H1 (cell line): Measurements from ENCODE around the gene KCTD11. TPM values are rescaled to one million over a fixed set of nuclear protein-coding genes. Genes with fewer than 3 reads are reported as not detected.

Experiments used
- CTCF ChIA-PET: fragments of 300-600 bp; sonication (Branson Sonifier 250); formaldehyde crosslinking; loops from one replicate; lab custom pipeline; 2021; ENCODE audit not compliant: partially characterized antibody; lab: Charles Lee
- POLR2A ChIA-PET: fragments of 300-600 bp; sonication (Branson Sonifier 250); formaldehyde crosslinking; loops from one replicate; lab custom pipeline; 2021; ENCODE audit warnings: inconsistent platforms; ENCODE audit not compliant: partially characterized antibody; lab: Charles Lee
- DNase-seq, 2 experiments: peaks; one replicate each; pipeline versions ENCODE4 v3.0.0 to v3.0.0-alpha.2; 2010 to 2022; ENCODE audit warnings: low spot score in 2 of 2, low read depth in 1 of 2, mixed read lengths in 1 of 2
- FAIRE-seq: peaks from 2 replicates; lab custom pipeline; 2011; peaks lifted over from hg19 to GRCh38; lab: Jason Lieb, UNC
- H2AFZ ChIP-seq: 2 replicates; pipeline ENCODE4 v1.8.1; 2012; ENCODE audit warnings: low read length, inconsistent platforms
- H2AK5ac ChIP-seq: 2 replicates; pipeline ENCODE4 v1.6.1; 2013; ENCODE audit warnings: low read depth, low read length
- H2BK120ac ChIP-seq: replicated peaks from 2 replicates; pipeline ENCODE3; 2013; ENCODE audit warnings: low read depth, low read length, inconsistent platforms
- H2BK12ac ChIP-seq: 2 replicates; pipeline ENCODE4 v1.6.1; 2013; ENCODE audit warnings: low read depth, low read length
- H2BK15ac ChIP-seq: 2 replicates; pipeline ENCODE4 v1.6.1; 2013; ENCODE audit warnings: low read length
- H2BK20ac ChIP-seq: 2 replicates; pipeline ENCODE4 v1.6.1; 2013; ENCODE audit warnings: low read length
- H2BK5ac ChIP-seq: 2 replicates; pipeline ENCODE4 v1.6.1; 2013; ENCODE audit warnings: low read depth, low read length
- H3K14ac ChIP-seq: 2 replicates; pipeline ENCODE4 v1.6.1; 2013; ENCODE audit warnings: inconsistent platforms; ENCODE audit not compliant: insufficient read length
- H3K18ac ChIP-seq: 2 replicates; pipeline ENCODE4 v1.6.1; 2013; ENCODE audit warnings: low read length; ENCODE audit errors: extremely low read depth
- H3K23ac ChIP-seq: 2 replicates; pipeline ENCODE4 v1.6.1; 2013; ENCODE audit warnings: inconsistent platforms; ENCODE audit not compliant: insufficient read length
- H3K23me2 ChIP-seq: 2 replicates; pipeline ENCODE4 v1.6.1; 2013; ENCODE audit warnings: low read depth, low read length
- H3K27ac ChIP-seq: 2 replicates; pipeline ENCODE4 v1.6.1; 2011; ENCODE audit warnings: low read depth, low read length, inconsistent platforms
- H3K27me3 ChIP-seq, 4 experiments: replicated peaks in 1 of 4; 1 replicate in 1 of 4; 2 replicates in 3 of 4; pipeline versions ENCODE4 v1.6.1 to v1.8.1; 2011 to 2013; ENCODE audit warnings: low read length in 3 of 4, mild to moderate bottlenecking in 3 of 4, inconsistent platforms in 2 of 4, mixed read lengths in 2 of 4, moderate library complexity in 1 of 4; ENCODE audit not compliant: control insufficient read depth in 3 of 4, insufficient read depth in 3 of 4; ENCODE audit errors: extremely low read depth in 1 of 4
- H3K36me3 ChIP-seq, 4 experiments: 2 replicates each; pipeline versions ENCODE4 v1.6.1 to v1.8.1; 2011 to 2013; ENCODE audit warnings: mild to moderate bottlenecking in 4 of 4, low read length in 3 of 4, moderate library complexity in 2 of 4, control low read depth in 1 of 4, inconsistent platforms in 1 of 4; ENCODE audit not compliant: insufficient read depth in 4 of 4, control insufficient read depth in 2 of 4
- H3K4ac ChIP-seq: replicated peaks from 2 replicates; pipeline ENCODE3; 2013; ENCODE audit warnings: low read length, low read depth, mixed read lengths, inconsistent platforms; ENCODE audit not compliant: insufficient read length
- H3K4me1 ChIP-seq, 4 experiments: replicated peaks in 1 of 4; 1 replicate in 1 of 4; 2 replicates in 3 of 4; pipeline versions ENCODE4 v1.6.1 to v1.8.1; 2011 to 2013; ENCODE audit warnings: low read length in 3 of 4, inconsistent platforms in 2 of 4, mixed read lengths in 1 of 4; ENCODE audit not compliant: insufficient read depth in 4 of 4, control insufficient read depth in 3 of 4
- H3K4me2 ChIP-seq, 2 experiments: 2 replicates each; pipeline versions ENCODE4 v1.6.1 to v1.8.1; 2011 to 2013; ENCODE audit warnings: low read depth in 2 of 2, low read length in 2 of 2, control low read depth in 1 of 2, inconsistent platforms in 1 of 2, mild to moderate bottlenecking in 1 of 2; ENCODE audit not compliant: insufficient read depth in 1 of 2
- H3K4me3 ChIP-seq, 4 experiments: fragments of 200-600, 300-600 bp in 1 of 4; sonication (generic), shearing (Covaris generic), sonication (Bioruptor Twin) in 1 of 4; 2 replicates each; pipeline versions ENCODE4 v1.5.1 to v1.8.1; 2011 to 2016; ENCODE audit warnings: low read length in 4 of 4, low read depth in 3 of 4, control low read depth in 2 of 4, inconsistent platforms in 2 of 4, mild to moderate bottlenecking in 2 of 4, mixed read lengths in 1 of 4, moderate library complexity in 1 of 4; ENCODE audit not compliant: insufficient read depth in 2 of 4; ENCODE audit errors: extremely low read depth in 1 of 4
- H3K56ac ChIP-seq: replicated peaks from 2 replicates; pipeline ENCODE3; 2013; ENCODE audit warnings: low read depth, mild to moderate bottlenecking, mixed read lengths, low read length, inconsistent platforms; ENCODE audit not compliant: insufficient read length
- H3K79me1 ChIP-seq: 2 replicates; pipeline ENCODE4 v1.6.1; 2013; ENCODE audit warnings: low read depth, low read length, control low read depth
- H3K79me2 ChIP-seq, 2 experiments: 2 replicates each; pipeline versions ENCODE4 v1.6.1 to v1.8.1; 2012 to 2013; ENCODE audit warnings: low read length in 2 of 2, mild to moderate bottlenecking in 2 of 2, inconsistent platforms in 1 of 2; ENCODE audit not compliant: insufficient read depth in 2 of 2, control insufficient read depth in 1 of 2
- H3K9ac ChIP-seq, 4 experiments: replicated peaks in 1 of 4; 1 replicate in 1 of 4; 2 replicates in 3 of 4; pipeline versions ENCODE4 v1.6.1 to v1.8.1; 2011 to 2013; ENCODE audit warnings: low read depth in 3 of 4, low read length in 3 of 4, control low read depth in 2 of 4, mild to moderate bottlenecking in 2 of 4, moderate library complexity in 2 of 4, inconsistent platforms in 1 of 4; ENCODE audit errors: extremely low read depth in 1 of 4
- H3K9me3 ChIP-seq, 2 experiments: 2 replicates each; pipeline versions ENCODE4 v1.6.1 to v1.8.1; 2012 to 2013; ENCODE audit warnings: mild to moderate bottlenecking in 2 of 2, moderate library complexity in 2 of 2, control low read depth in 1 of 2, inconsistent platforms in 1 of 2, low read depth in 1 of 2, low read length in 1 of 2, mixed read lengths in 1 of 2; ENCODE audit not compliant: insufficient read depth in 2 of 2
- H4K20me1 ChIP-seq, 2 experiments: replicated peaks in 1 of 2; 2 replicates each; pipeline versions ENCODE3 to v1.8.1; 2011 to 2013; ENCODE audit warnings: inconsistent platforms in 2 of 2, low read length in 2 of 2, mild to moderate bottlenecking in 1 of 2; ENCODE audit not compliant: insufficient read depth in 2 of 2, control insufficient read depth in 1 of 2
- H4K5ac ChIP-seq: 2 replicates; pipeline ENCODE4 v1.6.1; 2013; ENCODE audit warnings: low read length, low read depth, mixed read lengths, inconsistent platforms; ENCODE audit not compliant: insufficient read length
- H4K8ac ChIP-seq: 2 replicates; pipeline ENCODE4 v1.8.0; 2013; ENCODE audit warnings: mild to moderate bottlenecking, moderate library complexity, low read length, inconsistent platforms; ENCODE audit not compliant: insufficient read depth; ENCODE audit errors: extremely low read depth
- H4K91ac ChIP-seq: replicated peaks from 2 replicates; pipeline ENCODE3; 2013; ENCODE audit warnings: low read length, mixed read lengths, inconsistent platforms; ENCODE audit not compliant: insufficient read length
- BRCA1 ChIP-seq: IDR thresholded peaks from 2 replicates; pipeline ENCODE4 v1.6.1; 2012; ENCODE audit warnings: low read depth, low read length, improper control_type of control experiment
- RBBP5 ChIP-seq: IDR thresholded peaks from 2 replicates; pipeline ENCODE4 v1.7.1; 2012; ENCODE audit warnings: low read depth, mild to moderate bottlenecking, inconsistent platforms, low read length, moderate library complexity, borderline replicate concordance
- SAP30 ChIP-seq: fragments of 300-600 bp; sonication (generic); IDR thresholded peaks from 2 replicates; pipeline ENCODE4 v1.7.1; 2012; ENCODE audit warnings: low read length, moderate library complexity, mild to moderate bottlenecking, inconsistent platforms; ENCODE audit not compliant: insufficient read depth, insufficient replicate concordance
- SIX5 ChIP-seq: IDR thresholded peaks from 2 replicates; pipeline ENCODE4 v1.6.1; 2011; ENCODE audit warnings: mild to moderate bottlenecking, low read depth, low read length
- SP4 ChIP-seq: IDR thresholded peaks from 2 replicates; pipeline ENCODE4 v1.6.1; 2012; ENCODE audit warnings: low read length, inconsistent platforms
- TAF1 ChIP-seq: IDR thresholded peaks from 2 replicates; pipeline ENCODE4 v1.6.1; 2011; ENCODE audit warnings: mild to moderate bottlenecking, low read depth, low read length
- WGBS, 2 experiments: shearing (Covaris generic) in 1 of 2; methylation state at CpG; one replicate each; pipeline versions ENCODE4 v1.1.6 to v1.1.7; 2013 to 2015; ENCODE audit warnings: low lambda C conversion rate in 2 of 2, mixed read lengths in 2 of 2, inconsistent platforms in 1 of 2, low coverage in 1 of 2, missing lambda C conversion rate in 1 of 2; ENCODE audit not compliant: insufficient replicate concordance in 2 of 2, insufficient coverage in 1 of 2, insufficient read length in 1 of 2; ENCODE audit errors: extremely low coverage in 1 of 2, missing lambda C conversion rate in 1 of 2; 5-methylcytosine and 5-hydroxymethylcytosine counted together
- polyA plus RNA-seq, 7 experiments: library from polyadenylated mRNA; depleted of rRNA in 3 of 7; stranded (reverse) in 5 of 7; unstranded in 2 of 7; fragments of >200 nt in 5 of 7; fragments of 200-250 nt in 2 of 7; gene quantifications; 1 replicate in 5 of 7; 2 replicates in 1 of 7; 4 replicates in 1 of 7; pipeline versions ENCODE4 v1.2.1 to v1.2.3, GENCODE V29; 2011 to 2013; ENCODE audit warnings: missing spikeins in 2 of 7, mixed read lengths in 2 of 7
- total RNA-seq: library from RNA; stranded (reverse); fragmentation: NEBNext Ultra II Directional; extraction: Animal tissue kit (Norgen Biotek cat#: 25700); gene quantifications from 2 replicates; pipeline ENCODE4 v1.2.1, GENCODE V29; 2021
- TF ChIP-seq, protein P1 (sequence below): IDR thresholded peaks from 2 replicates; pipeline ENCODE4 v1.6.1; 2012; ENCODE audit warnings: inconsistent platforms
- TF ChIP-seq, protein P2 (sequence below): IDR thresholded peaks from 2 replicates; pipeline ENCODE4 v1.6.1; 2011; ENCODE audit warnings: low read length, improper control_type of control experiment

KCTD11 gene
- total and polyA plus RNA-seq, 2 of the 8 experiments (the other 6 are each of a cell fraction or from before 2014, with no cell fraction given): 8.6 to 9.2 TPM

DNA sequence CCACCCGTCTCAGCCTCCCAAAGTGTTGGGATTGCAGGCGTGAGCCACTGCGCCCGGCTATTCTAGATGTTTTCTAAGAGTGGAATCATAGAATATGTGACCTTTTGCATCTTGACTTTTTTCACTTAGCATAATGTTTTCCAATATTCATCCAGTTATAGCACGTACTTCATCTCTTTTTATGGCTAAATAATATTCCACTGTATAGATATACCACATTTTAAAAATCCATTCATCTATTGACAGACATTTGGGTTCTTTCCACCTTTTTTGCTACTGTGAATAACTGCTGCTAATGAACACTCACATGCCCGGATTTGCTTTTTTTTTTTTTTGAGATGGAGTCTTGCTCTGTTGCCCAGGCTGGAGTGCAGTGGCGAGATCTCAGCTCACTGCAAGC lies 47.8 kb upstream of the KCTD11 start:
- Histone ChIP-seq H3K9ac (no peak overlapping the region), H2BK120ac (no peak overlapping the region), H2AK5ac (no peak overlapping the region), H2BK15ac (no peak overlapping the region), H3K4me1 (peaks cover 0 to 6% (median 2%) of the 10 kb centered on the region in 4 experiments; a peak in 5 of 7 replicates), H3K4me3 (no peak overlapping the region), H3K27ac (no peak overlapping the region), H3K23ac (no peak overlapping the region), H3K79me2 (peaks cover 10 to 12% of the 10 kb centered on the region in 2 experiments), H4K91ac (no peak overlapping the region), H2BK5ac (no peak overlapping the region), H4K5ac (no peak overlapping the region), H4K20me1 (peaks cover 2% of the 10 kb centered on the region in 2 experiments), H3K56ac (no peak overlapping the region), H3K27me3 (no peaks in the 10 kb centered on the region), H3K18ac (no peak overlapping the region), H2BK12ac (no peak overlapping the region), H4K8ac (no peak overlapping the region), H2BK20ac (no peak overlapping the region), H3K23me2 (peaks cover 10% of the 10 kb centered on the region), H3K4ac (no peak overlapping the region), H3K4me2 (no peak overlapping the region), H3K36me3 (peaks cover 0 to under 1% (median 0%) of the 10 kb centered on the region in 4 experiments; a peak in 1 of 8 replicates), H3K79me1 (no peaks in the 10 kb centered on the region; the same call in 1 of the 2 replicates), H3K14ac (no peak overlapping the region), H2AFZ (no peak overlapping the region), H3K9me3 (no peaks in the 10 kb centered on the region)
- POLR2A ChIA-PET: interaction anchor here (1.1 to 3.0 kb wide), 3 partner anchors 9 to 48 kb away, joined by 3 to 11 read pairs (median 3); no protein-coding TSS in a partner anchor
- CTCF ChIA-PET: interaction anchor here (0.7 to 0.8 kb wide), 2 partner anchors 21 to 24 kb away, joined by 3 to 4 read pairs; no protein-coding TSS in a partner anchor
- TF ChIP-seq SIX5: no peak
- no peak for TF ChIP-seq SP4
- TF ChIP-seq, protein P1, sequence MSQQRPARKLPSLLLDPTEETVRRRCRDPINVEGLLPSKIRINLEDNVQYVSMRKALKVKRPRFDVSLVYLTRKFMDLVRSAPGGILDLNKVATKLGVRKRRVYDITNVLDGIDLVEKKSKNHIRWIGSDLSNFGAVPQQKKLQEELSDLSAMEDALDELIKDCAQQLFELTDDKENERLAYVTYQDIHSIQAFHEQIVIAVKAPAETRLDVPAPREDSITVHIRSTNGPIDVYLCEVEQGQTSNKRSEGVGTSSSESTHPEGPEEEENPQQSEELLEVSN: no peak
- no peak for TF ChIP-seq RBBP5
- TF ChIP-seq, protein P2, sequence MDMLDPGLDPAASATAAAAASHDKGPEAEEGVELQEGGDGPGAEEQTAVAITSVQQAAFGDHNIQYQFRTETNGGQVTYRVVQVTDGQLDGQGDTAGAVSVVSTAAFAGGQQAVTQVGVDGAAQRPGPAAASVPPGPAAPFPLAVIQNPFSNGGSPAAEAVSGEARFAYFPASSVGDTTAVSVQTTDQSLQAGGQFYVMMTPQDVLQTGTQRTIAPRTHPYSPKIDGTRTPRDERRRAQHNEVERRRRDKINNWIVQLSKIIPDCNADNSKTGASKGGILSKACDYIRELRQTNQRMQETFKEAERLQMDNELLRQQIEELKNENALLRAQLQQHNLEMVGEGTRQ: no peak
- TF ChIP-seq SAP30: no peak
- no peak for TF ChIP-seq BRCA1
- TF ChIP-seq TAF1: no peak
- FAIRE-seq: no peak
- no peak for DNase-seq
- 89% methylated on average over 7 of the region's 7 CpGs; no CpG with 5 or more reads in 1 of the 2 experiments for WGBS, 2 experiments
